Liver (tissue), 9 donors: ENCODE measurements around the gene CXCR4. TPM values are rescaled to one million over a fixed set of nuclear protein-coding genes. Genes with fewer than 3 reads are reported as not detected.

ENCODE experiments used
- DNase-seq: peaks from one replicate; pipeline ENCODE4 v3.0.0-alpha.2; 2017; ENCODE audit warnings: low spot score
- H3K27ac ChIP-seq, 2 donors: one replicate each; pipeline ENCODE4 v1.7.0; 2013; ENCODE audit warnings: inconsistent platforms in 2 of 2, low read length in 2 of 2, control low read depth in 1 of 2, low read depth in 1 of 2, mild to moderate bottlenecking in 1 of 2
- H3K27me3 ChIP-seq, 4 donors: one replicate each; pipeline versions ENCODE4 v1.6.1 to v1.7.0; 2013; ENCODE audit warnings: low read length in 3 of 4, inconsistent platforms in 1 of 4, mild to moderate bottlenecking in 1 of 4, moderate library complexity in 1 of 4; ENCODE audit not compliant: control insufficient read depth in 4 of 4, insufficient read depth in 4 of 4
- H3K36me3 ChIP-seq, 4 donors: one replicate each; pipeline versions ENCODE4 v1.6.1 to v1.7.0; 2013; ENCODE audit warnings: low read length in 3 of 4, mild to moderate bottlenecking in 3 of 4, low read depth in 1 of 4, moderate library complexity in 1 of 4; ENCODE audit not compliant: control insufficient read depth in 4 of 4, insufficient read depth in 3 of 4
- H3K4me1 ChIP-seq, 4 donors: one replicate each; pipeline versions ENCODE4 v1.6.1 to v1.7.0; 2013; ENCODE audit warnings: low read length in 3 of 4, mild to moderate bottlenecking in 3 of 4, moderate library complexity in 1 of 4; ENCODE audit not compliant: control insufficient read depth in 4 of 4, insufficient read depth in 4 of 4
- H3K4me3 ChIP-seq, 3 donors: one replicate each; pipeline versions ENCODE4 v1.6.1 to v1.7.0; 2013; ENCODE audit warnings: low read length in 3 of 3, control low read depth in 1 of 3, low read depth in 1 of 3, mild to moderate bottlenecking in 1 of 3
- H3K9ac ChIP-seq, 2 donors: one replicate each; pipeline ENCODE4 v1.7.0; 2013; ENCODE audit warnings: low read length in 2 of 2, mild to moderate bottlenecking in 2 of 2, moderate library complexity in 2 of 2, control low read depth in 1 of 2, low read depth in 1 of 2
- H3K9me3 ChIP-seq, 4 donors: one replicate each; pipeline versions ENCODE4 v1.6.1 to v1.7.0; 2013; ENCODE audit warnings: low read length in 3 of 4; ENCODE audit not compliant: control insufficient read depth in 4 of 4
- ATF3 ChIP-seq: IDR thresholded peaks from 2 replicates; pipeline ENCODE4 v1.6.1; 2016; ENCODE audit warnings: antibody characterized with exemption
- EGR1 ChIP-seq, 2 donors: IDR thresholded peaks; 2 replicates each; pipeline ENCODE4 v1.6.1; 2016 to 2018; ENCODE audit warnings: antibody characterized with exemption in 2 of 2, low read depth in 2 of 2
- FOXA1 ChIP-seq: IDR thresholded peaks from 2 replicates; pipeline ENCODE4 v1.6.1; 2016; ENCODE audit warnings: antibody characterized with exemption
- FOXA2 ChIP-seq: IDR thresholded peaks from 2 replicates; pipeline ENCODE4 v1.6.1; 2016; ENCODE audit warnings: antibody characterized with exemption
- GABPA ChIP-seq, 2 donors: IDR thresholded peaks in 1 of 2; conservative IDR thresholded peaks in 1 of 2; 2 replicates each; pipeline ENCODE4 v1.6.1; 2016; ENCODE audit warnings: antibody characterized with exemption in 2 of 2, mild to moderate bottlenecking in 1 of 2, moderate library complexity in 1 of 2
- HNF4A ChIP-seq, 2 donors: conservative IDR thresholded peaks; 2 replicates each; pipeline ENCODE4 v1.6.1; 2016; ENCODE audit warnings: antibody characterized with exemption in 2 of 2, mild to moderate bottlenecking in 2 of 2
- HNF4G ChIP-seq: IDR thresholded peaks from 2 replicates; pipeline ENCODE4 v1.6.1; 2016; ENCODE audit warnings: antibody characterized with exemption
- JUND ChIP-seq, 2 donors: IDR thresholded peaks; 2 replicates each; pipeline ENCODE4 v1.6.1; 2016; ENCODE audit warnings: antibody characterized with exemption in 2 of 2
- MAX ChIP-seq: IDR thresholded peaks from 2 replicates; pipeline ENCODE4 v1.6.1; 2016; ENCODE audit warnings: antibody characterized with exemption
- NR2F2 ChIP-seq: IDR thresholded peaks from 2 replicates; pipeline ENCODE4 v1.6.1; 2016; ENCODE audit warnings: antibody characterized with exemption
- RAD21 ChIP-seq, 2 donors: IDR thresholded peaks; 2 replicates each; pipeline ENCODE4 v1.6.1; 2016; ENCODE audit warnings: antibody characterized with exemption in 2 of 2, mild to moderate bottlenecking in 2 of 2
- REST ChIP-seq: IDR thresholded peaks from 2 replicates; pipeline ENCODE4 v1.6.1; 2016; ENCODE audit warnings: antibody characterized with exemption, mild to moderate bottlenecking
- RXRA ChIP-seq, 2 donors: IDR thresholded peaks; 2 replicates each; pipeline ENCODE4 v1.6.1; 2017 to 2018; ENCODE audit warnings: antibody characterized with exemption in 2 of 2, mild to moderate bottlenecking in 1 of 2
- SP1 ChIP-seq: IDR thresholded peaks from 2 replicates; pipeline ENCODE4 v1.6.1; 2018; ENCODE audit warnings: antibody characterized with exemption, mild to moderate bottlenecking
- TAF1 ChIP-seq: conservative IDR thresholded peaks from 2 replicates; pipeline ENCODE4 v1.6.1; 2016; ENCODE audit warnings: antibody characterized with exemption, mild to moderate bottlenecking
- YY1 ChIP-seq: IDR thresholded peaks from 2 replicates; pipeline ENCODE4 v1.6.1; 2016; ENCODE audit warnings: antibody characterized with exemption, mild to moderate bottlenecking
- ZBTB33 ChIP-seq: IDR thresholded peaks from 2 replicates; pipeline ENCODE4 v1.6.1; 2016; ENCODE audit warnings: antibody characterized with exemption
- WGBS: extraction: QIAGEN DNeasy Blood & Tissue Kit; methylation state at CpG from one replicate; pipeline ENCODE4 v1.1.7; 2013; 5-methylcytosine and 5-hydroxymethylcytosine counted together
- polyA plus RNA-seq, 2 donors: library from polyadenylated mRNA; stranded (reverse) in 1 of 2; unstranded in 1 of 2; fragments of 200-250 nt in 1 of 2; fragments of >200 nt in 1 of 2; fragmentation: Nextera tagmentation in 1 of 2; extraction: Ambion mirVana in 1 of 2; gene quantifications; one replicate each; pipeline versions ENCODE4 v1.2.1 to v1.2.3, GENCODE V29; 2013 to 2015
- total RNA-seq, 2 donors: library from RNA; depleted of rRNA; stranded (reverse); fragments of >200 nt; gene quantifications; one replicate each; pipeline ENCODE4 v1.2.3, GENCODE V29; 2014
- TF ChIP-seq, protein P1 (sequence below): fragments of 150-350 bp; IDR thresholded peaks from 2 replicates; pipeline ENCODE4 v1.5.1; 2017; ENCODE audit warnings: improper control_type of control experiment, low read depth, low read length; ENCODE audit not compliant: missing input control
- donor health status: healthy.
- donor health status: healthy.
- donor health status: healthy.
- donor health status: healthy.
- donor health status: healthy.

CXCR4 gene
- total and polyA plus RNA-seq, 4 donors, result 5.0 to 9.0 (median 6.1) TPM

GRCh38 chr2:136101042-136101441 lies 16.9 kb downstream of the CXCR4 start:
- 92% methylated on average over 2 of the region's 2 CpGs for WGBS
- H3K27ac ChIP-seq, result no peak overlapping the region
- no peaks in the 10 kb centered on the region for H3K27me3 ChIP-seq
- TF ChIP-seq YY1 (no peak), GABPA (IDR thresholded peaks at IDR 0.05 in 1 of 2, conservative IDR thresholded peaks at IDR 0.05 in 1 of 2) (no peak), FOXA1 (no peak), ATF3 (no peak), SP1 (no peak), RAD21 (IDR thresholded peaks at IDR 0.05) (no peak), JUND (IDR thresholded peaks at IDR 0.05) (no peak), EGR1 (IDR thresholded peaks at IDR 0.05; ENCODE audit: low read depth in 2 of 2) (no peak), REST (no peak), HNF4G (no peak)
- TF ChIP-seq, protein P1, sequence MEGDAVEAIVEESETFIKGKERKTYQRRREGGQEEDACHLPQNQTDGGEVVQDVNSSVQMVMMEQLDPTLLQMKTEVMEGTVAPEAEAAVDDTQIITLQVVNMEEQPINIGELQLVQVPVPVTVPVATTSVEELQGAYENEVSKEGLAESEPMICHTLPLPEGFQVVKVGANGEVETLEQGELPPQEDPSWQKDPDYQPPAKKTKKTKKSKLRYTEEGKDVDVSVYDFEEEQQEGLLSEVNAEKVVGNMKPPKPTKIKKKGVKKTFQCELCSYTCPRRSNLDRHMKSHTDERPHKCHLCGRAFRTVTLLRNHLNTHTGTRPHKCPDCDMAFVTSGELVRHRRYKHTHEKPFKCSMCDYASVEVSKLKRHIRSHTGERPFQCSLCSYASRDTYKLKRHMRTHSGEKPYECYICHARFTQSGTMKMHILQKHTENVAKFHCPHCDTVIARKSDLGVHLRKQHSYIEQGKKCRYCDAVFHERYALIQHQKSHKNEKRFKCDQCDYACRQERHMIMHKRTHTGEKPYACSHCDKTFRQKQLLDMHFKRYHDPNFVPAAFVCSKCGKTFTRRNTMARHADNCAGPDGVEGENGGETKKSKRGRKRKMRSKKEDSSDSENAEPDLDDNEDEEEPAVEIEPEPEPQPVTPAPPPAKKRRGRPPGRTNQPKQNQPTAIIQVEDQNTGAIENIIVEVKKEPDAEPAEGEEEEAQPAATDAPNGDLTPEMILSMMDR, result no peak
- DNase-seq, result no peak
- H3K36me3 ChIP-seq, result no peaks in the 10 kb centered on the region
- H3K9me3 ChIP-seq, result no peaks in the 10 kb centered on the region
- H3K9ac ChIP-seq, result no peak overlapping the region
- H3K4me1 ChIP-seq, result no peaks in the 10 kb centered on the region
- H3K4me3 ChIP-seq, result no peak overlapping the region

DNA sequence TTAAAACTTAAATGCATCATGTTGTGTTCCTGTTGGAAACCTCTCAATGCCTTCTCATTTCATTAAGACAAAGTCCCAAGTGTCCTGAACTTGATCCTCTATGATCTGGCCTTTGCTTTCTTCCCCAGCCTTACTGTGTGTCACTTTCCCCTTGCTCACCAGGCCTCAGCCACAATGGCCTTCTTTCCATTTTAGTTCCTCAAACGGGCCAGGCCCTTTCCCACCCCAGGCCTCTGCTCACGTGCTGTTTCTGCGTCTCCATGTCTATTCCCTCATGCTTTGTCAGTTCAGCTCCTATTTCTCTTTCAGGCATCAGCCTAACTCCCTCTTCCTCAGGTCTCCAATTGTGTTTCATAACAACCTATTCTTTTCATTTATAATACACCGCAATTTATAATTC lies 19.5 kb downstream of the CXCR4 start:
- Histone ChIP-seq H3K27me3 (peaks cover 0 to 6% (median 0%) of the 10 kb centered on the region in 4 donors), H3K9me3 (no peaks in the 10 kb centered on the region), H3K4me3 (no peak overlapping the region), H3K4me1 (no peaks in the 10 kb centered on the region), H3K27ac (no peak overlapping the region), H3K9ac (no peak overlapping the region), H3K36me3 (no peaks in the 10 kb centered on the region)
- DNase-seq, result no peak
- 91% methylated on average over 4 of the region's 4 CpGs for WGBS
- TF ChIP-seq JUND (IDR thresholded peaks at IDR 0.05), result no peak
- no peak for TF ChIP-seq EGR1 (IDR thresholded peaks at IDR 0.05; ENCODE audit: low read depth in 2 of 2)
- TF ChIP-seq NR2F2, result no peak
- TF ChIP-seq GABPA (IDR thresholded peaks at IDR 0.05 in 1 of 2, conservative IDR thresholded peaks at IDR 0.05 in 1 of 2), result no peak
- no peak for TF ChIP-seq YY1
- TF ChIP-seq FOXA2, result no peak
- no peak for TF ChIP-seq FOXA1
- no peak for TF ChIP-seq TAF1
- no peak for TF ChIP-seq MAX
- TF ChIP-seq RXRA (IDR thresholded peaks at IDR 0.05), result no peak
- TF ChIP-seq HNF4A (conservative IDR thresholded peaks at IDR 0.05), result no peak
- no peak for TF ChIP-seq RAD21 (IDR thresholded peaks at IDR 0.05)
- no peak for TF ChIP-seq ZBTB33
- no peak for TF ChIP-seq REST
- TF ChIP-seq HNF4G, result no peak
- TF ChIP-seq, protein P1, result no peak
